ENCODE results near the gene UPF1. TPM values are rescaled to one million over a fixed set of nuclear protein-coding genes. Genes with fewer than 3 reads are reported as not detected.
A peak's percentile ranks its signal among the peaks of the same experiment; 100 is the strongest.
"Not testable (repeated sequence)": the region's sequence is repeated elsewhere in the genome, so short reads cannot be mapped to it uniquely, and the experiment has no call there.

The UPF1 gene
- total RNA-seq, 1 donor from 2014 or later = 57.8 TPM

- no peak for ATAC-seq
- no peak for DNase-seq (ENCODE audit: low spot score)
- intact Hi-C loops (cut with DNase I) = no loop called here
Measured at GRCh38 chr19:18889949-18890745, 58.4 kb downstream of the UPF1 start.

- ATAC-seq = no peak
- no peak for DNase-seq (ENCODE audit: low spot score)
- intact Hi-C loops (cut with DNase I) = no loop called here
Measured at GRCh38 chr19:18893587-18894253, 62.0 kb downstream of the UPF1 start.

- peak; percentile 73 for ATAC-seq
Measured at GRCh38 chr19:18894254-18895037, 62.7 kb downstream of the UPF1 start.

GRCh38 chr19:18895038-18895823, 63.5 kb downstream of the UPF1 start:
- ATAC-seq (peak; percentile 45), DNase-seq (ENCODE audit: low spot score) (peak; percentile 77)
- intact Hi-C loops (cut with DNase I) = no loop called here

More at GRCh38 chr19:18894254-18895037, 62.7 kb downstream of the UPF1 start:
- intact Hi-C loops (cut with DNase I) = no loop called here
- DNase-seq (ENCODE audit: low spot score) = peak; percentile 79

GRCh38 chr19:18895824-18896341, 64.1 kb downstream of the UPF1 start, which contains the start of gene CERS1:
TSS of gene CERS1 (minus strand) at chr19:18896158. CDS start at chr19:18896072, 86 bp downstream.
- DNase-seq (ENCODE audit: low spot score) (no peak), ATAC-seq (no peak)
- intact Hi-C loops (cut with DNase I) = no loop called here

- ATAC-seq = no peak
- no peak for DNase-seq (ENCODE audit: low spot score)
- intact Hi-C loops (cut with DNase I) = no loop called here
Measured at GRCh38 chr19:18896421-18896841, 64.7 kb downstream of the UPF1 start.

GRCh38 chr19:18897094-18898029, 65.6 kb downstream of the UPF1 start:
- intact Hi-C loops (cut with DNase I) = no loop called here
- ATAC-seq (no peak), DNase-seq (ENCODE audit: low spot score) (no peak)

- intact Hi-C loops (cut with DNase I) = no loop called here
- DNase-seq (ENCODE audit: low spot score) = no peak
- ATAC-seq = no peak
Measured at GRCh38 chr19:18898081-18898606, 66.4 kb downstream of the UPF1 start.

- intact Hi-C loops (cut with DNase I) = no loop called here
- ATAC-seq = no peak
Measured at GRCh38 chr19:18898607-18899408, 67.0 kb downstream of the UPF1 start.

GRCh38 chr19:18899624-18900560, 68.1 kb downstream of the UPF1 start:
- intact Hi-C loops (cut with DNase I) = loop anchor here (10.0 kb wide), 1 partner anchor 85 kb away; no protein-coding TSS in a partner anchor
- ATAC-seq (no peak), DNase-seq (ENCODE audit: low spot score) (no peak)

More at GRCh38 chr19:18898607-18899408, 67.0 kb downstream of the UPF1 start:
- no peak for DNase-seq (ENCODE audit: low spot score)

GRCh38 chr19:18900700-18901481, 69.1 kb downstream of the UPF1 start:
- intact Hi-C loops (cut with DNase I) = loop anchor here (10.0 kb wide), 1 partner anchor 84 kb away; no protein-coding TSS in a partner anchor
- DNase-seq (ENCODE audit: low spot score) = no peak

GRCh38 chr19:18901491-18901890, 69.7 kb downstream of the UPF1 start:
- DNase-seq (ENCODE audit: low spot score) (no peak), ATAC-seq (no peak)
- intact Hi-C loops (cut with DNase I) = loop anchor here (10.0 kb wide), 1 partner anchor 83 kb away; no protein-coding TSS in a partner anchor

More at GRCh38 chr19:18900700-18901481, 69.1 kb downstream of the UPF1 start:
- no peak for ATAC-seq

- ATAC-seq; DNase-seq (ENCODE audit: low spot score): not testable (repeated sequence)
- intact Hi-C loops (cut with DNase I) = loop anchor here (10.0 kb wide), 1 partner anchor 82 kb away; no protein-coding TSS in a partner anchor
Measured at GRCh38 chr19:18902519-18902918, 70.8 kb downstream of the UPF1 start.

Data from sciatic nerve (tissue), 2 donors.